ENCODE measurements around the gene GATB.

GATB gene, protein sequence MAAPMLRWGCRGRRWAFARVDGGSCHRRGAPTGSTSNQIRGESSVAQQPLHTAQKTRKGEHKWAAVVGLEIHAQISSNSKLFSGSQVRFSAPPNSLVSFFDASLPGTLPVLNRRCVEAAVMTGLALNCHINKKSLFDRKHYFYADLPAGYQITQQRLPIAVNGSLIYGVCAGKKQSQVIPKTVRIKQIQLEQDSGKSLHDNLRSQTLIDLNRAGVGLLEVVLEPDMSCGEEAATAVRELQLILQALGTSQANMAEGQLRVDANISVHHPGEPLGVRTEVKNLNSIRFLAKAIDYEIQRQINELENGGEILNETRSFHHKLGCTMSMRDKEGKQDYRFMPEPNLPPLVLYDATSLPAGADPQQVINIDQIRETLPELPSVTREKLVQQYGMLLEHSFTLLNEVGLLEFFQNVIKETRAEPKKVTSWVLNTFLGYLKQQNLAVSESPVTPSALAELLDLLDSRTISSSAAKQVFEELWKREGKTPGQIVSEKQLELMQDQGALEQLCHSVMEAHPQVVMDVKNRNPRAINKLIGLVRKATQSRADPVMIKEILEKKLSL

DNA sequence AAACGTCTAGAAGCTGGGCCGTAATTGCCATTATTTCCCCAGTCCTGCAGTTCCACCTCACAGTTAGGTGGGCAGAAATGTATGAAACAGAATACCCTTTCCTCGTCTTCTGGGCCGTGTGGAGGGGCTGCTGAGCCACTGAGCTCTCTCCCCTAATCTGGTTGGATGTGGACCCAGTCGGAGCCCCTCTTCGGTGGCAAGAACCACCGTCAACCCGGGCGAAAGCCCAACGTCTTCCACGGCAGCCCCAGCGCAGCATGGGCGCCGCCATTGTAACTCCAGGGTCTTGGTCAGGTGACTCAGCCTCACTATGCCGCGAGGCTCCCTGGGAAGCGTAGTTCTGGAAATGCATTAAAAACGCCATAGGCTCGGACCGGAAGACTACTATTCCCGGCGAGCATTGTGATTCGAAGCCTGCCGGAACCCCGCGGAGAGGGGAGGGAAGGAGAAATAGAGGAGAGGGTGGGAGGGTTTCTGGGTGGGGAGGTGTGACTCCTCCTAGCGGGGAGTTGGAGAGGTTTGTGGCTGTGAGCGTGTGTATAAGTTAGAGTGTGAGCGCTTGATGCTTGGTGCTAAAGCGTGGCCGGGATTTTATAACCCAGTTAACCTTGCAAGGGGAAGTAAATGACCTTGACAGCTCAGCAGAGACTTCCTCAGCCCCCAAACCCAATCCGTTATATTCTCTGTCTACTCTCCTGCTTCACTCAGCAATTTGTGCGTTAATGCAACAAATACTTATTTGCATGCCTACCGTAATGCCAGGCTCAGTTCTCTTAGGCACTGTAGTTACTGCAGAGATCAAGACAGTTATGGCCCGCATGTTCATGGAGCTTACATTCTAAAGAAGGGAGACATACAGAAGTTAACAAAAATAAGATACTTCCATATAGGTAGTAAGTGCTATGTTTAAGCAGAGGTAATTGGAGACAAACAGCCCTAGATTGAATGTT, at the start of gene GATB:
Gene GATB, minus strand, starts transcription at position 296 of the 950 bp plus-strand sequence. Its CDS starts 25 bp downstream, at position 271.
- DNase-seq (ENCODE audit: low read depth in 2 of 2): peak; percentile 93 to 95

DNA sequence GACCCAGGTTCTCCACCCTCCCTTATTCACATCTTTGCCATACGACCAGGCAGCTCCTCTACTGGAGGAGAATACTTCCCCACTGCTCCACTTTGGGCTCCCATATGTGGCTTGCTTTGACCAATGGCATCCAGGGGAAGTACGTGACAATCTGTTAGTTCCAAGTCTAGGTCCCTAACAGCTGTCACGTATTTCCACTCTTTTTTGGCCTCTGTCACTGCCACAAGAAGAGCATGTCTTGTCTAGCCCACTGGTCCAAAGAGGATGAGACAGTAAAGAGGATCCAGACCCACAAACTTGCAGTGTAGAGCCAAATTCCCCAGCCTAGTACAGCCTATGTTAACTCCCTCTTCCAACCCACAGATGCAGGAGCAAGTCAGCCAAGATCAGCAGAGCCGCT, 49.7 kb upstream of the GATB start:
- no peak for DNase-seq (ENCODE audit: low read depth in 2 of 2)

GRCh38 chr4:151809716-151810115, 48.9 kb upstream of the GATB start:
- no peak for DNase-seq (ENCODE audit: low read depth in 2 of 2)

- no peak for DNase-seq (ENCODE audit: low read depth in 2 of 2)
Observed at GRCh38 chr4:151808542-151808941, 47.7 kb upstream of the GATB start.

DNA sequence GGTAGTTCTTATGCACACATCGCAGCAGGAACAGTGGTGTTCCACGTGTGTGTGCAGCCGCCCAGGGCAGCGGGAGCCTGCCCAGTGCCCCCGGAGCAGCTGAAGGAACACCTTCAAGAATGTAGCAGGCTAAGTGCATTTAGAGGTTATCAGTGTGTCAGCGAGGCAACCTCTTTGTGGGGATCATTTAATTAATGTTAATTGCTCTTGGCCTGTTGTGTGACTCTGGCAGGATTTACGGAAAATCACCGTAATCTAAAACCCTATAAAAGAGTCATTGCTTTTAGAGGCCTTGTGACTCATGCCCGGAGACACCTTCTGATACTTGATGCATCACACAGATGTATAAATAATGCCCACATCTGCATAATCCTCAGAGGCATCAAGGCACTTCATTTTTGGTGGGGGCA, 47.3 kb upstream of the GATB start:
- no peak for DNase-seq (ENCODE audit: low read depth in 2 of 2)

- DNase-seq (ENCODE audit: low read depth in 2 of 2): no peak
Observed at GRCh38 chr4:151807220-151807619, 46.4 kb upstream of the GATB start.

GRCh38 chr4:151806511-151806927, 45.7 kb upstream of the GATB start:
- peak; percentile 24 to 29 for DNase-seq (ENCODE audit: low read depth in 2 of 2)

GRCh38 chr4:151804821-151805220, 44.0 kb upstream of the GATB start:
- no peak for DNase-seq (ENCODE audit: low read depth in 2 of 2)

GRCh38 chr4:151804086-151804630, 43.4 kb upstream of the GATB start:
- DNase-seq (ENCODE audit: low read depth in 2 of 2): no peak

GRCh38 chr4:151803246-151803645, 42.4 kb upstream of the GATB start:
- no peak for DNase-seq (ENCODE audit: low read depth in 2 of 2)

- DNase-seq (ENCODE audit: low read depth in 2 of 2): no peak
Observed at GRCh38 chr4:151801547-151802516, 41.0 kb upstream of the GATB start.

DNA sequence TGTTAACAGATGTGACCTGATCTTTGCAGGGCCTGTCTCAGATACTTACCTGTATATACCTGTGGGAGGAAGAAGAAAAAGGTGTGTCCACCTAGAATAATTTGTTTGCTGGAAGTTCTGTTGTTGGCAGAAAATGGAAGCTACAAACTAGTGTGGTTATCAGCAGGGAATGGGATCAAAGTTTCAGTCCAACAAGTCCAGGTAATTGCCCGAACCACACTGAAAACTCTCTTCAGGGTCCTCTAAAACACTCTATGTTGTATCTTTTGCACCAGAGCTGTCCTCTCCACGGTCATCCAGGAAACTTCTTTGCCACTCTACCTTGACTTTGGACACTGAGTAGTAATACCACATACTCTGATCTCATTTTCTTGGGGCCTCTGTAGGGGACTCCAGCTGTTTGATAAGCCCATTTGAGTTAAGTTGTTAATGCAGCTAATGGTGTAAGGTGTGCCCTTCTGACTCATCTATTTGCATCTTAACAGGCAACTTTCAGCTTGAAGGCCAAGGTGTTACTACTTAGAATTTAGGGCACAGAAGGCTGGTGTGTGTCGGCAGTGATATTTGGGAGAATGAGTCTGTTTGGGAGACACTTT, 38.7 kb upstream of the GATB start:
- DNase-seq (ENCODE audit: low read depth in 2 of 2): no peak

GRCh38 chr4:151798678-151799416, 38.0 kb upstream of the GATB start:
- DNase-seq (ENCODE audit: low read depth in 2 of 2): no peak

- no peak for DNase-seq (ENCODE audit: low read depth in 2 of 2)
Observed at GRCh38 chr4:151797853-151798252, 37.0 kb upstream of the GATB start.

GRCh38 chr4:151797131-151797530, 36.3 kb upstream of the GATB start:
- DNase-seq (ENCODE audit: low read depth in 2 of 2): no peak

- no peak for DNase-seq (ENCODE audit: low read depth in 2 of 2)
Observed at GRCh38 chr4:151796106-151796505, 35.3 kb upstream of the GATB start.

GRCh38 chr4:151792995-151793394, 32.2 kb upstream of the GATB start:
- DNase-seq (ENCODE audit: low read depth in 2 of 2): no peak

DNA sequence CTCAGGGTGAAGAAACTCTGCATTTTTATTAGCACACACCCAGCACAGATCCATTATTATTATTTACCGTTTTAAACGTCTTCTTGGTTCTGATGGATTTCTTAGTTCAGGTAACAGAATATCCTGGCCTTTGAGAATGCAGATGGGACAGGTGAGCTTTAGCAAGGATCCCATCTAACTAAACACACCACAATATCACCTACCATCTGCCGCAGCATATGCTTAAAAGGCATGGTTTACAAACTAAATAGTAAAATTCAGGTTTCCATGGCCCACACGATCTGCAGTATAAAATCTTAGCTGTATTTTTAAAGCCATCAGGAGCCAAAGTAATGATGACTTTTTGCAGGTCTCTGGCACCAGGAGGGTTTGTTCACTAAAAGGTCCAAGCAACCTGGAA, 31.7 kb upstream of the GATB start:
- no peak for DNase-seq (ENCODE audit: low read depth in 2 of 2)

- DNase-seq (ENCODE audit: low read depth in 2 of 2): no peak
Observed at GRCh38 chr4:151788021-151788420, 27.2 kb upstream of the GATB start.

DNA sequence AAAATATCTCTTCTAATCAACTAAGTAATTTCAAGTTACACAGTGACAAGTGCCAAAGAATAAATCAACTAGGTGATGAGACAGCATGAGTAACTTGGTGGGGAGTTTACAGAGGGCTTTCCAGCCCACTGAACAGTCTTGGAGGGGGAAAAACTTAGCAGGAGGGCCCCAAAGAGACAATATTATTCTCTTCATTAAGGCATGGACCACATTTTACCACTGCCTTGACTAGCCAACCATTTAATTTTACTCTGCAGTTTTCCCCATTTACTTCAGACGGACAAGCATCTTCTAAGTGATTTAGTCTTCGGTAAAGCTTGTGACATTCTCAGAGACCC, 25.3 kb upstream of the GATB start:
- DNase-seq (ENCODE audit: low read depth in 2 of 2): no peak
